ENCODE data around the gene CFAP46. TPM values are rescaled to one million over a fixed set of nuclear protein-coding genes. Genes with fewer than 3 reads are reported as not detected.

The CFAP46 gene
- total RNA-seq, 2 experiments from 2014 or later = not detected

- Histone ChIP-seq H3K9me2 (ENCODE audit: insufficient read depth, low read length) (no peaks in the 10 kb centered on the region), H3K36me3 (ENCODE audit: insufficient read depth, low read length) (no peaks in the 10 kb centered on the region), H2AFZ (ENCODE audit: low read length) (no peak overlapping the region), H3K4me1 (ENCODE audit: insufficient read depth, low read length, poor library complexity, severe bottlenecking) (no peaks in the 10 kb centered on the region), H3K4me2 (ENCODE audit: low read length) (no peak overlapping the region), H3K9me3 (ENCODE audit: low read length) (no peaks in the 10 kb centered on the region), H3K27ac (ENCODE audit: low read depth, low read length, poor library complexity, severe bottlenecking) (no peak overlapping the region), H3K79me2 (ENCODE audit: insufficient read depth, low read depth, low read length) (no peaks in the 10 kb centered on the region), H3K4me3 (ENCODE audit: low read depth, low read length, poor library complexity, severe bottlenecking) (no peak overlapping the region), H4K20me1 (ENCODE audit: insufficient read depth, low read length) (no peaks in the 10 kb centered on the region)
- ChIA-PET POLR2A (no interaction called here), CTCF (ENCODE audit: unreplicated experiment) (no interaction called here)
- BruUV-seq (replicated peaks) = no TSS peak
- no peak for DNase-seq (ENCODE audit: low spot score)
- intact Hi-C loops (cut with micrococcal nuclease; ENCODE audit: unreplicated experiment) = no loop called here
- TF ChIP-seq EZH2phosphoT487 (IDR thresholded peaks at IDR 0.05; ENCODE audit: borderline replicate concordance, low read depth, low read length) = no peak
- no peak for TF ChIP-seq CTCF (conservative IDR thresholded peaks at IDR 0.05; ENCODE audit: low read length)
Observed at GRCh38 chr10:132982301-132982989, 40.1 kb upstream of the CFAP46 start.

- Histone ChIP-seq H3K27ac (ENCODE audit: low read depth, low read length, poor library complexity, severe bottlenecking) (no peak overlapping the region), H3K36me3 (ENCODE audit: insufficient read depth, low read length) (no peaks in the 10 kb centered on the region), H3K79me2 (ENCODE audit: insufficient read depth, low read depth, low read length) (no peaks in the 10 kb centered on the region), H3K4me1 (ENCODE audit: insufficient read depth, low read length, poor library complexity, severe bottlenecking) (no peaks in the 10 kb centered on the region), H3K4me2 (ENCODE audit: low read length) (no peak overlapping the region), H3K4me3 (ENCODE audit: low read depth, low read length, poor library complexity, severe bottlenecking) (no peak overlapping the region), H3K9me3 (ENCODE audit: low read length) (no peaks in the 10 kb centered on the region), H4K20me1 (ENCODE audit: insufficient read depth, low read length) (no peaks in the 10 kb centered on the region), H2AFZ (ENCODE audit: low read length) (no peak overlapping the region), H3K9me2 (ENCODE audit: insufficient read depth, low read length) (no peaks in the 10 kb centered on the region)
- ChIA-PET POLR2A (no interaction called here), CTCF (ENCODE audit: unreplicated experiment) (no interaction called here)
- BruUV-seq (replicated peaks) = no TSS peak
- intact Hi-C loops (cut with micrococcal nuclease; ENCODE audit: unreplicated experiment) = no loop called here
- TF ChIP-seq EZH2phosphoT487 (IDR thresholded peaks at IDR 0.05; ENCODE audit: borderline replicate concordance, low read depth, low read length) (no peak), CTCF (conservative IDR thresholded peaks at IDR 0.05; ENCODE audit: low read length) (no peak)
- DNase-seq (ENCODE audit: low spot score) = no peak
Observed at GRCh38 chr10:132981746-132982145, 39.4 kb upstream of the CFAP46 start.

- Histone ChIP-seq H3K36me3 (ENCODE audit: insufficient read depth, low read length) (no peaks in the 10 kb centered on the region), H4K20me1 (ENCODE audit: insufficient read depth, low read length) (no peaks in the 10 kb centered on the region), H3K4me2 (ENCODE audit: low read length) (no peak overlapping the region), H3K9me3 (ENCODE audit: low read length) (no peaks in the 10 kb centered on the region), H3K79me2 (ENCODE audit: insufficient read depth, low read depth, low read length) (no peaks in the 10 kb centered on the region), H2AFZ (ENCODE audit: low read length) (no peak overlapping the region), H3K4me1 (ENCODE audit: insufficient read depth, low read length, poor library complexity, severe bottlenecking) (no peaks in the 10 kb centered on the region), H3K9me2 (ENCODE audit: insufficient read depth, low read length) (no peaks in the 10 kb centered on the region), H3K4me3 (ENCODE audit: low read depth, low read length, poor library complexity, severe bottlenecking) (no peak overlapping the region), H3K27ac (ENCODE audit: low read depth, low read length, poor library complexity, severe bottlenecking) (no peak overlapping the region)
- DNase-seq (ENCODE audit: low spot score) = no peak
- ChIA-PET POLR2A (no interaction called here), CTCF (ENCODE audit: unreplicated experiment) (no interaction called here)
- no peak for TF ChIP-seq CTCF (conservative IDR thresholded peaks at IDR 0.05; ENCODE audit: low read length)
- TF ChIP-seq EZH2phosphoT487 (IDR thresholded peaks at IDR 0.05; ENCODE audit: borderline replicate concordance, low read depth, low read length) = no peak
- intact Hi-C loops (cut with micrococcal nuclease; ENCODE audit: unreplicated experiment) = no loop called here
- no TSS peak for BruUV-seq (replicated peaks)
Observed at GRCh38 chr10:132981173-132981555, 38.8 kb upstream of the CFAP46 start.
